ENCODE measurements around the gene NTSR1. TPM values are rescaled to one million over a fixed set of nuclear protein-coding genes. Genes with fewer than 3 reads are reported as not detected.

NTSR1 gene
- total RNA-seq, 4 donors from 2014 or later = 0.67 TPM; not detected in 3

- Histone ChIP-seq H3K27me3 (no peaks in the 10 kb centered on the region), H3K4me1 (no peaks in the 10 kb centered on the region), H3K4me3 (replicated peaks in 1 of 3) (no peak overlapping the region), H3K36me3 (no peaks in the 10 kb centered on the region), H3K9me3 (no peaks in the 10 kb centered on the region), H3K27ac (no peak overlapping the region)
- TF ChIP-seq POLR2A (IDR thresholded peaks at IDR 0.05) (no peak), CTCF (IDR thresholded peaks at IDR 0.05) (no peak)
- intact Hi-C loops (cut with DNase I) = no loop called here
- 62 to 72% methylated on average over 24 to 26 of the region's 26 CpGs for WGBS, 2 donors
- no peak for DNase-seq
These were observed 19.6 kb downstream of the NTSR1 start for GRCh38 chr20:62728028-62728780.

- no peak overlapping the region for H3K27ac ChIP-seq
- no peaks in the 10 kb centered on the region for H3K9me3 ChIP-seq
- DNase-seq = no peak
- H3K27me3 ChIP-seq = no peaks in the 10 kb centered on the region
- 58 to 64% methylated on average over 6 to 7 of the region's 9 CpGs for WGBS, 2 donors
- H3K4me1 ChIP-seq = no peaks in the 10 kb centered on the region
- TF ChIP-seq CTCF (IDR thresholded peaks at IDR 0.05) (no peak), POLR2A (IDR thresholded peaks at IDR 0.05) (no peak)
- no peaks in the 10 kb centered on the region for H3K36me3 ChIP-seq
- intact Hi-C loops (cut with DNase I) = no loop called here
- H3K4me3 ChIP-seq (replicated peaks in 1 of 3) = no peak overlapping the region
These were observed 20.2 kb downstream of the NTSR1 start for GRCh38 chr20:62728781-62729300.

- no peaks in the 10 kb centered on the region for H3K27me3 ChIP-seq
- H3K4me3 ChIP-seq (replicated peaks in 1 of 3) = no peak overlapping the region
- H3K9me3 ChIP-seq = no peaks in the 10 kb centered on the region
- WGBS, 2 donors = 92 to 95% methylated on average over 13 of the region's 13 CpGs
- intact Hi-C loops (cut with DNase I) = no loop called here
- H3K4me1 ChIP-seq = no peaks in the 10 kb centered on the region
- TF ChIP-seq CTCF (IDR thresholded peaks at IDR 0.05) (no peak), POLR2A (IDR thresholded peaks at IDR 0.05) (no peak)
- no peak for DNase-seq
- H3K27ac ChIP-seq = no peak overlapping the region
- no peaks in the 10 kb centered on the region for H3K36me3 ChIP-seq
These were observed 21.8 kb downstream of the NTSR1 start for GRCh38 chr20:62730481-62730880.

- Histone ChIP-seq H3K36me3 (no peaks in the 10 kb centered on the region), H3K9me3 (no peaks in the 10 kb centered on the region), H3K27ac (no peak overlapping the region), H3K4me1 (no peaks in the 10 kb centered on the region), H3K4me3 (replicated peaks in 1 of 3) (no peak overlapping the region), H3K27me3 (no peaks in the 10 kb centered on the region)
- TF ChIP-seq POLR2A (IDR thresholded peaks at IDR 0.05) (no peak), CTCF (IDR thresholded peaks at IDR 0.05) (no peak)
- DNase-seq = no peak
- intact Hi-C loops (cut with DNase I) = no loop called here
- WGBS, 2 donors = 83 to 91% methylated on average over 13 of the region's 13 CpGs
These were observed 23.6 kb downstream of the NTSR1 start for GRCh38 chr20:62732031-62732760.
